K562 (cell line): ENCODE data around the gene WASF3. TPM values are rescaled to one million over a fixed set of nuclear protein-coding genes. Genes with fewer than 3 reads are reported as not detected.

Source experiments
- CUX1 ChIP-seq: fragments of 200-800 bp; sonication (Bioruptor generic); IDR thresholded peaks from 2 replicates; pipeline ENCODE4 v1.6.1; 2016; ENCODE audit warnings: missing genetic modification characterization, missing compliant biosample characterization
- DEAF1 ChIP-seq: fragments of 450-650 bp; formaldehyde crosslinking; IDR thresholded peaks from 2 replicates; pipeline ENCODE4 v1.4.0; 2020; ENCODE audit warnings: mild to moderate bottlenecking, moderate library complexity
- DIDO1 ChIP-seq: fragments of 450-650 bp; IDR thresholded peaks from 2 replicates; pipeline ENCODE4 v1.6.1; 2016; ENCODE audit warnings: low read depth, missing biosample characterization, missing genetic modification characterization
- HMGN3 ChIP-seq: IDR thresholded peaks from 2 replicates; pipeline ENCODE4 v1.6.1; 2011; ENCODE audit warnings: borderline replicate concordance, low read depth, mild to moderate bottlenecking, mixed read lengths, low read length; ENCODE audit not compliant: insufficient read length; ENCODE audit errors: extremely low read depth
- HNRNPUL1 ChIP-seq: fragments of 200-400 bp; formaldehyde crosslinking; IDR thresholded peaks from 2 replicates; pipeline ENCODE4 v1.6.1; 2017; ENCODE audit warnings: low read length
- JUND ChIP-seq, 2 experiments: IDR thresholded peaks; 2 replicates in 1 of 2; 3 replicates in 1 of 2; pipeline ENCODE4 v1.6.1; 2011; ENCODE audit warnings: borderline replicate concordance in 2 of 2, low read depth in 2 of 2, low read length in 2 of 2, improper control_type of control experiment in 1 of 2, missing biosample characterization in 1 of 2, missing genetic modification characterization in 1 of 2, missing genetic modification reagents in 1 of 2
- MCM7 ChIP-seq, 2 experiments: fragments of 450-650 bp; IDR thresholded peaks; 2 replicates each; pipeline ENCODE4 v1.6.1; 2016 to 2018
- NCOA2 ChIP-seq, 2 experiments: fragments of 450-650 bp; IDR thresholded peaks; 2 replicates each; pipeline ENCODE4 v1.6.1; 2018; ENCODE audit warnings: mild to moderate bottlenecking in 2 of 2, moderate library complexity in 1 of 2; ENCODE audit not compliant: partially characterized antibody in 2 of 2
- NFIX ChIP-seq: fragments of 250-450 bp; sonication (Bioruptor Pico); IDR thresholded peaks from 2 replicates; pipeline ENCODE4 v1.4.0; 2020; ENCODE audit warnings: low read depth, mild to moderate bottlenecking, moderate library complexity
- POLR2A ChIP-seq: fragments of 450-650 bp; conservative IDR thresholded peaks from 2 replicates; pipeline ENCODE4 v1.6.1; 2016
- RBFOX2 ChIP-seq: fragments of 200-400 bp; formaldehyde crosslinking; IDR thresholded peaks from 2 replicates; pipeline ENCODE4 v1.6.1; 2017; ENCODE audit warnings: low read depth, mild to moderate bottlenecking, low read length, moderate library complexity
- polyA plus RNA-seq, 8 experiments: library from polyadenylated mRNA; depleted of rRNA in 4 of 8; stranded (reverse) in 5 of 8; unstranded in 3 of 8; fragments of >200 nt; fragmentation: Nextera tagmentation in 2 of 8; fragmentation: Illumina TruSeq in 1 of 8; extraction: Ambion mirVana in 2 of 8; extraction: Trizol in 1 of 8; gene quantifications; 2 replicates each; pipeline versions ENCODE4 v1.2.1 to v1.2.3, GENCODE V29; 2011 to 2014; ENCODE audit warnings: inconsistent platforms in 1 of 8, missing spikeins in 1 of 8
- total RNA-seq, 7 experiments: library from RNA; depleted of rRNA in 6 of 7; stranded (reverse); fragments of >200 nt in 6 of 7; fragmentation: Illumina TruSeq in 2 of 7; extraction: Trizol in 2 of 7; gene quantifications; 2 replicates each; pipeline versions ENCODE4 v1.2.1 to v1.2.3, GENCODE V29; 2011 to 2021; ENCODE audit warnings: low replicate concordance in 1 of 7

WASF3 gene
- total and polyA plus RNA-seq, 9 of the 15 experiments (the other 6 are each of a cell fraction or from before 2014, with no cell fraction given) = 0.04 to 0.43 (median 0.11) TPM

DNA sequence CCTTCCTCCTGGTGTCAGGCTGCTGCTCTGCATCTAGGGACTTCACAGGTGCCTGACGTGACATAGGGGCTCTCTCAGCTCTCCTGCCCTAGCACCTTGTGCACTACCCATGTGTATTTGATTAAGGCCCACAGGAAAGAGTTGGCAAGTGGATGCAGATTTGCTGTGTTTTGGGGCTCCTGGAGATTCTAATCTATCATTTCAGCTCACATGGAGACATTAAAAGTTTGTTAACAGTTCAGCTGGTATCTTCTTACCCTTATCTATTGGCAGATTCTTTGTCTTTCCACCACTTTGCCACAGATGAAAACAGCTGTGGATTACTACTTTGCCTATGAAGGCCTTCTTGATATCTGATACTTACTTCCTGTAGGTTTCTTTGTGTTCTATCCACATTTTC lies 41.9 kb downstream of the WASF3 start (continued):
- TF ChIP-seq CUX1 (CRISPR knock-in tag) = no peak
- no peak for TF ChIP-seq JUND (IDR thresholded peaks at IDR 0.05; ENCODE audit: borderline replicate concordance, low read depth, low read length)
- TF ChIP-seq JUND (tag; IDR thresholded peaks at IDR 0.05; ENCODE audit: borderline replicate concordance, low read depth, low read length) = no peak
- TF ChIP-seq NCOA2 (IDR thresholded peaks at IDR 0.05; ENCODE audit: partially characterized antibody in 2 of 2) = no peak
- TF ChIP-seq DIDO1 = no peak
- no peak for TF ChIP-seq NFIX (CRISPR knock-in tag)
- no peak for TF ChIP-seq RBFOX2
- no peak for TF ChIP-seq MCM7 (IDR thresholded peaks at IDR 0.05)
- no peak for TF ChIP-seq HNRNPUL1
- no peak for TF ChIP-seq HMGN3
- no peak for TF ChIP-seq DEAF1 (CRISPR knock-in tag)
- TF ChIP-seq POLR2A = no peak
